Measurements from ENCODE around the gene PAXX.

Gene PAXX

GRCh38 chr9:137006116-137007003 lies 14.1 kb downstream of the PAXX start:
- no peak for TF ChIP-seq POLR2A (IDR thresholded peaks at IDR 0.05; ENCODE audit: low read length)
- no peak for DNase-seq

- DNase-seq = no peak
Observed at GRCh38 chr9:137007108-137007815, 15.0 kb downstream of the PAXX start.

GRCh38 chr9:137007816-137008270 lies 15.6 kb downstream of the PAXX start:
- no peak for DNase-seq
- no peak for TF ChIP-seq POLR2A (IDR thresholded peaks at IDR 0.05; ENCODE audit: low read length)
- TF ChIP-seq GATA1 (IDR thresholded peaks at IDR 0.05; ENCODE audit: low read depth, low read length) = no peak

More at GRCh38 chr9:137007108-137007815, 15.0 kb downstream of the PAXX start:
- TF ChIP-seq GATA1 (IDR thresholded peaks at IDR 0.05; ENCODE audit: low read depth, low read length) = no peak
- no peak for TF ChIP-seq POLR2A (IDR thresholded peaks at IDR 0.05; ENCODE audit: low read length)

GRCh38 chr9:137008312-137008711 lies 16.1 kb downstream of the PAXX start:
- TF ChIP-seq GATA1 (IDR thresholded peaks at IDR 0.05; ENCODE audit: low read depth, low read length) = no peak
- no peak for TF ChIP-seq POLR2A (IDR thresholded peaks at IDR 0.05; ENCODE audit: low read length)
- DNase-seq = no peak

GRCh38 chr9:137009217-137009616 lies 17.0 kb downstream of the PAXX start:
- TF ChIP-seq POLR2A (IDR thresholded peaks at IDR 0.05; ENCODE audit: low read length) = no peak
- no peak for TF ChIP-seq GATA1 (IDR thresholded peaks at IDR 0.05; ENCODE audit: low read depth, low read length)
- no peak for DNase-seq

- TF ChIP-seq GATA1 (IDR thresholded peaks at IDR 0.05; ENCODE audit: low read depth, low read length) = no peak
- TF ChIP-seq POLR2A (IDR thresholded peaks at IDR 0.05; ENCODE audit: low read length) = no peak
Observed at GRCh38 chr9:137009938-137010732, 17.9 kb downstream of the PAXX start.

GRCh38 chr9:137011156-137011555 lies 18.9 kb downstream of the PAXX start:
- TF ChIP-seq GATA1 (IDR thresholded peaks at IDR 0.05; ENCODE audit: low read depth, low read length) (no peak), POLR2A (IDR thresholded peaks at IDR 0.05; ENCODE audit: low read length) (no peak)
- DNase-seq = no peak

More at GRCh38 chr9:137009938-137010732, 17.9 kb downstream of the PAXX start:
- DNase-seq = no peak

- DNase-seq = no peak
- TF ChIP-seq POLR2A (IDR thresholded peaks at IDR 0.05; ENCODE audit: low read length) (no peak), GATA1 (IDR thresholded peaks at IDR 0.05; ENCODE audit: low read depth, low read length) (no peak)
Observed at GRCh38 chr9:137011907-137012675, 19.9 kb downstream of the PAXX start.

GRCh38 chr9:137012694-137013570 lies 20.7 kb downstream of the PAXX start:
- TF ChIP-seq GATA1 (IDR thresholded peaks at IDR 0.05; ENCODE audit: low read depth, low read length) = no peak
- TF ChIP-seq POLR2A (IDR thresholded peaks at IDR 0.05; ENCODE audit: low read length) = no peak
- peak in 1 of 2 experiments; percentile 30 for DNase-seq

- TF ChIP-seq POLR2A (IDR thresholded peaks at IDR 0.05; ENCODE audit: low read length) = no peak
- TF ChIP-seq GATA1 (IDR thresholded peaks at IDR 0.05; ENCODE audit: low read depth, low read length) = no peak
- no peak for DNase-seq
Observed at GRCh38 chr9:137013571-137013940, 21.3 kb downstream of the PAXX start.

GRCh38 chr9:137014166-137014565 lies 21.9 kb downstream of the PAXX start:
- no peak for DNase-seq
- no peak for TF ChIP-seq GATA1 (IDR thresholded peaks at IDR 0.05; ENCODE audit: low read depth, low read length)
- TF ChIP-seq POLR2A (IDR thresholded peaks at IDR 0.05; ENCODE audit: low read length) = no peak
